ENCODE measurements around the gene CTAG2.
"Not testable (repeated sequence)": the region's sequence is repeated elsewhere in the genome, so short reads cannot be mapped to it uniquely, and the experiment has no call there.

Gene CTAG2

GRCh38 chrX:154645745-154646378, 7.5 kb downstream of the CTAG2 start:
- DNase-seq = not testable (repeated sequence)

- DNase-seq = not testable (repeated sequence)
Observed at GRCh38 chrX:154643708-154644107, 9.7 kb downstream of the CTAG2 start.

GRCh38 chrX:154641740-154642139, 11.6 kb downstream of the CTAG2 start:
- not testable (repeated sequence) for DNase-seq

- DNase-seq = not testable (repeated sequence)
Observed at GRCh38 chrX:154633661-154634060, 19.7 kb downstream of the CTAG2 start.

GRCh38 chrX:154630949-154631348, 22.4 kb downstream of the CTAG2 start:
- DNase-seq = not testable (repeated sequence)

- DNase-seq = not testable (repeated sequence)
Observed at GRCh38 chrX:154628960-154629359, 24.4 kb downstream of the CTAG2 start.

- not testable (repeated sequence) for DNase-seq
Observed at GRCh38 chrX:154620767-154621414, 32.5 kb downstream of the CTAG2 start.

- DNase-seq = not testable (repeated sequence)
Observed at GRCh38 chrX:154619182-154619581, 34.2 kb downstream of the CTAG2 start, which contains the start of gene CTAG1B. TSS of gene CTAG1B (minus strand) at chrX:154619282. CDS start at chrX:154619218, 64 bp downstream.

- not testable (repeated sequence) for DNase-seq
Observed at GRCh38 chrX:154613586-154613985, 39.8 kb downstream of the CTAG2 start.

- not testable (repeated sequence) for DNase-seq
Observed at GRCh38 chrX:154611146-154611545, 42.2 kb downstream of the CTAG2 start.

GRCh38 chrX:154608823-154609222, 44.6 kb downstream of the CTAG2 start:
- not testable (repeated sequence) for DNase-seq

- DNase-seq = not testable (repeated sequence)
Observed at GRCh38 chrX:154607976-154608375, 45.4 kb downstream of the CTAG2 start.

GRCh38 chrX:154607370-154607769, 46.0 kb downstream of the CTAG2 start:
- DNase-seq = peak; percentile 79

- no peak for DNase-seq
Observed at GRCh38 chrX:154605566-154605965, 47.8 kb downstream of the CTAG2 start.

- DNase-seq = peak; percentile 9
Observed at GRCh38 chrX:154603438-154604430, 49.6 kb downstream of the CTAG2 start.

GRCh38 chrX:154602766-154603437, 50.5 kb downstream of the CTAG2 start:
- no peak for DNase-seq

GRCh38 chrX:154602226-154602625, 51.2 kb downstream of the CTAG2 start:
- DNase-seq = no peak

All from NCI-H2029 treated with DMSO at 0.1 percent for 48 hours (cell line).